H1 (cell line): ENCODE data around the gene SIGLEC14. TPM values are rescaled to one million over a fixed set of nuclear protein-coding genes. Genes with fewer than 3 reads are reported as not detected.

ENCODE experiments used
- CTCF ChIA-PET: fragments of 300-600 bp; sonication (Branson Sonifier 250); formaldehyde crosslinking; loops from one replicate; lab custom pipeline; 2021; ENCODE audit not compliant: partially characterized antibody; lab: Charles Lee
- POLR2A ChIA-PET: fragments of 300-600 bp; sonication (Branson Sonifier 250); formaldehyde crosslinking; loops from one replicate; lab custom pipeline; 2021; ENCODE audit warnings: inconsistent platforms; ENCODE audit not compliant: partially characterized antibody; lab: Charles Lee
- DNase-seq, 2 experiments: peaks; one replicate each; pipeline versions ENCODE4 v3.0.0 to v3.0.0-alpha.2; 2010 to 2022; ENCODE audit warnings: low spot score in 2 of 2, low read depth in 1 of 2, mixed read lengths in 1 of 2
- FAIRE-seq: peaks from 2 replicates; lab custom pipeline; 2011; peaks lifted over from hg19 to GRCh38; lab: Jason Lieb, UNC
- H2AFZ ChIP-seq: 2 replicates; pipeline ENCODE4 v1.8.1; 2012; ENCODE audit warnings: low read length, inconsistent platforms
- H2AK5ac ChIP-seq: 2 replicates; pipeline ENCODE4 v1.6.1; 2013; ENCODE audit warnings: low read depth, low read length
- H2BK120ac ChIP-seq: replicated peaks from 2 replicates; pipeline ENCODE3; 2013; ENCODE audit warnings: low read depth, low read length, inconsistent platforms
- H2BK12ac ChIP-seq: 2 replicates; pipeline ENCODE4 v1.6.1; 2013; ENCODE audit warnings: low read depth, low read length
- H2BK15ac ChIP-seq: 2 replicates; pipeline ENCODE4 v1.6.1; 2013; ENCODE audit warnings: low read length
- H2BK20ac ChIP-seq: 2 replicates; pipeline ENCODE4 v1.6.1; 2013; ENCODE audit warnings: low read length
- H2BK5ac ChIP-seq: 2 replicates; pipeline ENCODE4 v1.6.1; 2013; ENCODE audit warnings: low read depth, low read length
- H3K14ac ChIP-seq: 2 replicates; pipeline ENCODE4 v1.6.1; 2013; ENCODE audit warnings: inconsistent platforms; ENCODE audit not compliant: insufficient read length
- H3K18ac ChIP-seq: 2 replicates; pipeline ENCODE4 v1.6.1; 2013; ENCODE audit warnings: low read length; ENCODE audit errors: extremely low read depth
- H3K23ac ChIP-seq: 2 replicates; pipeline ENCODE4 v1.6.1; 2013; ENCODE audit warnings: inconsistent platforms; ENCODE audit not compliant: insufficient read length
- H3K23me2 ChIP-seq: 2 replicates; pipeline ENCODE4 v1.6.1; 2013; ENCODE audit warnings: low read depth, low read length
- H3K27ac ChIP-seq: 2 replicates; pipeline ENCODE4 v1.6.1; 2011; ENCODE audit warnings: low read depth, low read length, inconsistent platforms
- H3K27me3 ChIP-seq, 4 experiments: replicated peaks in 1 of 4; 1 replicate in 1 of 4; 2 replicates in 3 of 4; pipeline versions ENCODE4 v1.6.1 to v1.8.1; 2011 to 2013; ENCODE audit warnings: low read length in 3 of 4, mild to moderate bottlenecking in 3 of 4, inconsistent platforms in 2 of 4, mixed read lengths in 2 of 4, moderate library complexity in 1 of 4; ENCODE audit not compliant: control insufficient read depth in 3 of 4, insufficient read depth in 3 of 4; ENCODE audit errors: extremely low read depth in 1 of 4
- H3K36me3 ChIP-seq, 4 experiments: 2 replicates each; pipeline versions ENCODE4 v1.6.1 to v1.8.1; 2011 to 2013; ENCODE audit warnings: mild to moderate bottlenecking in 4 of 4, low read length in 3 of 4, moderate library complexity in 2 of 4, control low read depth in 1 of 4, inconsistent platforms in 1 of 4; ENCODE audit not compliant: insufficient read depth in 4 of 4, control insufficient read depth in 2 of 4
- H3K4ac ChIP-seq: replicated peaks from 2 replicates; pipeline ENCODE3; 2013; ENCODE audit warnings: low read length, low read depth, mixed read lengths, inconsistent platforms; ENCODE audit not compliant: insufficient read length
- H3K4me1 ChIP-seq, 4 experiments: replicated peaks in 1 of 4; 1 replicate in 1 of 4; 2 replicates in 3 of 4; pipeline versions ENCODE4 v1.6.1 to v1.8.1; 2011 to 2013; ENCODE audit warnings: low read length in 3 of 4, inconsistent platforms in 2 of 4, mixed read lengths in 1 of 4; ENCODE audit not compliant: insufficient read depth in 4 of 4, control insufficient read depth in 3 of 4
- H3K4me2 ChIP-seq, 2 experiments: 2 replicates each; pipeline versions ENCODE4 v1.6.1 to v1.8.1; 2011 to 2013; ENCODE audit warnings: low read depth in 2 of 2, low read length in 2 of 2, control low read depth in 1 of 2, inconsistent platforms in 1 of 2, mild to moderate bottlenecking in 1 of 2; ENCODE audit not compliant: insufficient read depth in 1 of 2
- H3K4me3 ChIP-seq, 4 experiments: fragments of 200-600, 300-600 bp in 1 of 4; sonication (generic), shearing (Covaris generic), sonication (Bioruptor Twin) in 1 of 4; 2 replicates each; pipeline versions ENCODE4 v1.5.1 to v1.8.1; 2011 to 2016; ENCODE audit warnings: low read length in 4 of 4, low read depth in 3 of 4, control low read depth in 2 of 4, inconsistent platforms in 2 of 4, mild to moderate bottlenecking in 2 of 4, mixed read lengths in 1 of 4, moderate library complexity in 1 of 4; ENCODE audit not compliant: insufficient read depth in 2 of 4; ENCODE audit errors: extremely low read depth in 1 of 4
- H3K56ac ChIP-seq: replicated peaks from 2 replicates; pipeline ENCODE3; 2013; ENCODE audit warnings: low read depth, mild to moderate bottlenecking, mixed read lengths, low read length, inconsistent platforms; ENCODE audit not compliant: insufficient read length
- H3K79me1 ChIP-seq: 2 replicates; pipeline ENCODE4 v1.6.1; 2013; ENCODE audit warnings: low read depth, low read length, control low read depth
- H3K79me2 ChIP-seq, 2 experiments: 2 replicates each; pipeline versions ENCODE4 v1.6.1 to v1.8.1; 2012 to 2013; ENCODE audit warnings: low read length in 2 of 2, mild to moderate bottlenecking in 2 of 2, inconsistent platforms in 1 of 2; ENCODE audit not compliant: insufficient read depth in 2 of 2, control insufficient read depth in 1 of 2
- H3K9ac ChIP-seq, 4 experiments: replicated peaks in 1 of 4; 1 replicate in 1 of 4; 2 replicates in 3 of 4; pipeline versions ENCODE4 v1.6.1 to v1.8.1; 2011 to 2013; ENCODE audit warnings: low read depth in 3 of 4, low read length in 3 of 4, control low read depth in 2 of 4, mild to moderate bottlenecking in 2 of 4, moderate library complexity in 2 of 4, inconsistent platforms in 1 of 4; ENCODE audit errors: extremely low read depth in 1 of 4
- H3K9me3 ChIP-seq, 2 experiments: 2 replicates each; pipeline versions ENCODE4 v1.6.1 to v1.8.1; 2012 to 2013; ENCODE audit warnings: mild to moderate bottlenecking in 2 of 2, moderate library complexity in 2 of 2, control low read depth in 1 of 2, inconsistent platforms in 1 of 2, low read depth in 1 of 2, low read length in 1 of 2, mixed read lengths in 1 of 2; ENCODE audit not compliant: insufficient read depth in 2 of 2
- H4K20me1 ChIP-seq, 2 experiments: replicated peaks in 1 of 2; 2 replicates each; pipeline versions ENCODE3 to v1.8.1; 2011 to 2013; ENCODE audit warnings: inconsistent platforms in 2 of 2, low read length in 2 of 2, mild to moderate bottlenecking in 1 of 2; ENCODE audit not compliant: insufficient read depth in 2 of 2, control insufficient read depth in 1 of 2
- H4K5ac ChIP-seq: 2 replicates; pipeline ENCODE4 v1.6.1; 2013; ENCODE audit warnings: low read length, low read depth, mixed read lengths, inconsistent platforms; ENCODE audit not compliant: insufficient read length
- H4K8ac ChIP-seq: 2 replicates; pipeline ENCODE4 v1.8.0; 2013; ENCODE audit warnings: mild to moderate bottlenecking, moderate library complexity, low read length, inconsistent platforms; ENCODE audit not compliant: insufficient read depth; ENCODE audit errors: extremely low read depth
- H4K91ac ChIP-seq: replicated peaks from 2 replicates; pipeline ENCODE3; 2013; ENCODE audit warnings: low read length, mixed read lengths, inconsistent platforms; ENCODE audit not compliant: insufficient read length
- ATF2 ChIP-seq: IDR thresholded peaks from 2 replicates; pipeline ENCODE4 v1.6.1; 2012; ENCODE audit warnings: low read length, inconsistent platforms
- EZH2 ChIP-seq: fragments of 200-600 bp; sonication (generic); IDR thresholded peaks from 2 replicates; pipeline ENCODE4 v1.7.1; 2012; ENCODE audit warnings: low read depth, mild to moderate bottlenecking, moderate library complexity, low read length, inconsistent platforms; ENCODE audit not compliant: severe bottlenecking
- WGBS, 2 experiments: shearing (Covaris generic) in 1 of 2; methylation state at CpG; one replicate each; pipeline versions ENCODE4 v1.1.6 to v1.1.7; 2013 to 2015; ENCODE audit warnings: low lambda C conversion rate in 2 of 2, mixed read lengths in 2 of 2, inconsistent platforms in 1 of 2, low coverage in 1 of 2, missing lambda C conversion rate in 1 of 2; ENCODE audit not compliant: insufficient replicate concordance in 2 of 2, insufficient coverage in 1 of 2, insufficient read length in 1 of 2; ENCODE audit errors: extremely low coverage in 1 of 2, missing lambda C conversion rate in 1 of 2; 5-methylcytosine and 5-hydroxymethylcytosine counted together
- polyA plus RNA-seq, 7 experiments: library from polyadenylated mRNA; depleted of rRNA in 3 of 7; stranded (reverse) in 5 of 7; unstranded in 2 of 7; fragments of >200 nt in 5 of 7; fragments of 200-250 nt in 2 of 7; gene quantifications; 1 replicate in 5 of 7; 2 replicates in 1 of 7; 4 replicates in 1 of 7; pipeline versions ENCODE4 v1.2.1 to v1.2.3, GENCODE V29; 2011 to 2013; ENCODE audit warnings: missing spikeins in 2 of 7, mixed read lengths in 2 of 7
- total RNA-seq: library from RNA; stranded (reverse); fragmentation: NEBNext Ultra II Directional; extraction: Animal tissue kit (Norgen Biotek cat#: 25700); gene quantifications from 2 replicates; pipeline ENCODE4 v1.2.1, GENCODE V29; 2021

SIGLEC14 gene
- total and polyA plus RNA-seq, 2 of the 8 experiments (the other 6 are each of a cell fraction or from before 2014, with no cell fraction given): not detected

DNA sequence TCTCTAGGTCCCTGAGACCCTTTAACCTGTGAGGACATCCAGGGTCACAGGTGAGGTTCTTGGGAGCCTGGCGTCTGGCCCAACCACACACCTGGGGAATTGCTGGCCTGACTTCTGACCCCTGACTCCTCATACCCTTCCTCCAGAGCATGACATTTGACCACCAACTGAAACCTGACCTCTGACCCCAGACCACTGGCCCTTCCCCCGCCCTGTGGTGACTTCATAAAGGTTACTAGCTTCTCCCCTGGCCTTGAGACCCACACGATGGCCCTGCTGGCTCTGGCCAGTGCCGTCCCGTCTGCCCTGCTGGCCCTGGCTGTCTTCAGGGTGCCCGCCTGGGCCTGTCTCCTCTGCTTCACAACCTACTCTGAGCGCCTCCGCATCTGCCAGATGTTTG, 46.6 kb upstream of the SIGLEC14 start, which contains the start of gene SPACA6:
Gene SPACA6, plus strand, starts transcription at position 71 of the 400 bp plus-strand sequence. Its CDS starts 197 bp downstream, at position 268.
- H3K27me3 ChIP-seq: no peaks in the 10 kb centered on the region
- H4K8ac ChIP-seq: no peak within 1 kb of the TSS
- no peak within 1 kb of the TSS for H2BK120ac ChIP-seq
- peaks cover 11% of the 10 kb centered on the region for H3K79me1 ChIP-seq
- H4K5ac ChIP-seq: no peak within 1 kb of the TSS
- no peak within 1 kb of the TSS for H2AFZ ChIP-seq
- H3K4me1 ChIP-seq: peaks cover 0 to 11% (median 5%) of the 10 kb centered on the region in 4 experiments; a peak in 5 of 7 replicates
- peaks cover 0 to 12% of the 10 kb centered on the region in 2 experiments; a peak in 1 of 4 replicates for H3K79me2 ChIP-seq
- no peak for FAIRE-seq
- WGBS, 2 experiments: 94% methylated on average over 7 of the region's 8 CpGs; no CpG with 5 or more reads in 1 of the 2 experiments
- H3K56ac ChIP-seq: no peak within 1 kb of the TSS
- no peak within 1 kb of the TSS for H2BK20ac ChIP-seq
- TF ChIP-seq EZH2: no peak
- TF ChIP-seq ATF2: no peak
- H2BK5ac ChIP-seq: 0 out of 2 replicates have a peak within 1 kb of the TSS, but pooled peaks have one; percentile 91
- ChIA-PET CTCF (interaction anchor here (1.2 to 1.9 kb wide), 2 partner anchors 10 to 84 kb away, joined by 3 to 9 read pairs; no protein-coding TSS in a partner anchor), POLR2A (no interaction called here)
- no peak within 1 kb of the TSS for H3K4ac ChIP-seq
- H2AK5ac ChIP-seq: no peak within 1 kb of the TSS
- H3K36me3 ChIP-seq: 0 out of 8 replicates have a peak, but pooled peaks cover 0 to 4% (median 0%) of the 10 kb centered on the region in 4 experiments
- no peak within 1 kb of the TSS for H2BK12ac ChIP-seq
- H3K23me2 ChIP-seq: peaks cover 15% of the 10 kb centered on the region
- peak within 1 kb of the TSS in 1 of 2 experiments; percentile 97; a peak in 2 of 4 replicates for H3K4me2 ChIP-seq
- H3K14ac ChIP-seq: no peak within 1 kb of the TSS
- no peak within 1 kb of the TSS for H3K27ac ChIP-seq
- H3K18ac ChIP-seq: no peak within 1 kb of the TSS; the same call in 1 of the 2 replicates
- H2BK15ac ChIP-seq: no peak within 1 kb of the TSS
- H3K4me3 ChIP-seq: peak within 1 kb of the TSS in 1 of 4 experiments; percentile 64; a peak in 2 of 8 replicates
- DNase-seq: no peak
- no peak within 1 kb of the TSS for H4K91ac ChIP-seq
- no peak within 1 kb of the TSS for H3K9ac ChIP-seq
- no peaks in the 10 kb centered on the region for H3K9me3 ChIP-seq
- no peak within 1 kb of the TSS for H3K23ac ChIP-seq
- H4K20me1 ChIP-seq: peaks cover 0 to 7% of the 10 kb centered on the region in 2 experiments
